ENCODE data around the gene MPV17.

The MPV17 gene

GRCh38 chr2:27350106-27350693 lies 27.3 kb upstream of the MPV17 start:
- H3K4me3 ChIP-seq (ENCODE audit: low read depth, low read length), result no peak overlapping the region
- no peak for TF ChIP-seq CTCF (IDR thresholded peaks at IDR 0.05; ENCODE audit: borderline replicate concordance, insufficient read depth, low read depth, low read length)

GRCh38 chr2:27347641-27348040 lies 24.7 kb upstream of the MPV17 start:
- TF ChIP-seq CTCF (IDR thresholded peaks at IDR 0.05; ENCODE audit: borderline replicate concordance, insufficient read depth, low read depth, low read length), result no peak

GRCh38 chr2:27336173-27336572 lies 13.3 kb upstream of the MPV17 start:
- H3K4me3 ChIP-seq (ENCODE audit: low read depth, low read length), result no peak overlapping the region
- TF ChIP-seq CTCF (IDR thresholded peaks at IDR 0.05; ENCODE audit: borderline replicate concordance, insufficient read depth, low read depth, low read length), result no peak

More at GRCh38 chr2:27347641-27348040, 24.7 kb upstream of the MPV17 start:
- H3K4me3 ChIP-seq (ENCODE audit: low read depth, low read length), result no peak overlapping the region

GRCh38 chr2:27335311-27335710 lies 12.4 kb upstream of the MPV17 start:
- no peak for TF ChIP-seq CTCF (IDR thresholded peaks at IDR 0.05; ENCODE audit: borderline replicate concordance, insufficient read depth, low read depth, low read length)
- H3K4me3 ChIP-seq (ENCODE audit: low read depth, low read length), result no peak overlapping the region

- no peak overlapping the region for H3K4me3 ChIP-seq (ENCODE audit: low read depth, low read length)
- no peak for TF ChIP-seq CTCF (IDR thresholded peaks at IDR 0.05; ENCODE audit: borderline replicate concordance, insufficient read depth, low read depth, low read length)
These were observed 1.8 kb upstream of the MPV17 start for GRCh38 chr2:27324720-27325119.

GRCh38 chr2:27323596-27324285 lies 844 bp upstream of the MPV17 start:
- no peak for TF ChIP-seq CTCF (IDR thresholded peaks at IDR 0.05; ENCODE audit: borderline replicate concordance, insufficient read depth, low read depth, low read length)

GRCh38 chr2:27322301-27322765 lies 564 bp downstream of the MPV17 start:
- no peak for TF ChIP-seq CTCF (IDR thresholded peaks at IDR 0.05; ENCODE audit: borderline replicate concordance, insufficient read depth, low read depth, low read length)
- peak overlapping the region; percentile 88 for H3K4me3 ChIP-seq (ENCODE audit: low read depth, low read length)

More at GRCh38 chr2:27323596-27324285, 844 bp upstream of the MPV17 start:
- peak overlapping the region; percentile 88 for H3K4me3 ChIP-seq (ENCODE audit: low read depth, low read length)

All from GM12875 (cell line).